Measurements from ENCODE around the gene FXYD2.
A peak's percentile ranks its signal among the peaks of the same experiment; 100 is the strongest.

FXYD2 gene

GRCh38 chr11:117822074-117823033, 2.2 kb downstream of the FXYD2 start:
- CTCF ChIA-PET, result interaction anchor here (0.8 to 15.1 kb wide), 14 partner anchors 7 to 396 kb away, joined by 3 to 344 read pairs (median 16); partner anchors contain the start of gene DSCAML1
- peak; percentile 60 for DNase-seq (ENCODE audit: extremely low spot score)
- TF ChIP-seq CTCF (IDR thresholded peaks at IDR 0.05; ENCODE audit: control extremely low read depth, extremely low read depth, low read depth, missing control alignments), result peak; percentile 62
- POLR2A ChIA-PET, result no interaction called here

- ChIA-PET POLR2A (no interaction called here), CTCF (interaction anchor here (0.8 to 15.1 kb wide), 10 partner anchors 8 to 231 kb away, joined by 3 to 344 read pairs (median 4); partner anchors contain the start of gene DSCAML1)
- TF ChIP-seq CTCF (IDR thresholded peaks at IDR 0.05; ENCODE audit: control extremely low read depth, extremely low read depth, low read depth, missing control alignments), result no peak
- DNase-seq (ENCODE audit: extremely low spot score), result no peak
Measured at GRCh38 chr11:117821431-117821830, 3.1 kb downstream of the FXYD2 start.

- ChIA-PET POLR2A (no interaction called here), CTCF (interaction anchor here (1.1 to 15.1 kb wide), 9 partner anchors 11 to 232 kb away, joined by 3 to 344 read pairs (median 7); partner anchors contain the start of gene DSCAML1)
- no peak for TF ChIP-seq CTCF (IDR thresholded peaks at IDR 0.05; ENCODE audit: control extremely low read depth, extremely low read depth, low read depth, missing control alignments)
- DNase-seq (ENCODE audit: extremely low spot score), result no peak
Measured at GRCh38 chr11:117820516-117820915, 4.0 kb downstream of the FXYD2 start.

GRCh38 chr11:117820071-117820470, 4.5 kb downstream of the FXYD2 start:
- ChIA-PET POLR2A (no interaction called here), CTCF (interaction anchor here (1.0 to 15.1 kb wide), 8 partner anchors 11 to 394 kb away, joined by 3 to 344 read pairs (median 74); partner anchors contain the start of gene DSCAML1)
- no peak for TF ChIP-seq CTCF (IDR thresholded peaks at IDR 0.05; ENCODE audit: control extremely low read depth, extremely low read depth, low read depth, missing control alignments)
- no peak for DNase-seq (ENCODE audit: extremely low spot score)

GRCh38 chr11:117819096-117820040, 5.2 kb downstream of the FXYD2 start:
- POLR2A ChIA-PET, result no interaction called here
- peak; percentile 36 for TF ChIP-seq CTCF (IDR thresholded peaks at IDR 0.05; ENCODE audit: control extremely low read depth, extremely low read depth, low read depth, missing control alignments)
- DNase-seq (ENCODE audit: extremely low spot score), result peak; percentile 55
- CTCF ChIA-PET, result interaction anchor here (0.7 to 15.1 kb wide), 17 partner anchors 12 to 393 kb away, joined by 3 to 344 read pairs (median 7); partner anchors contain the start of gene DSCAML1

Measured in GM10248 (cell line).